Astrocyte (in vitro differentiated cells and primary cell): Measurements from ENCODE around the gene NDUFA11. TPM values are rescaled to one million over a fixed set of nuclear protein-coding genes. Genes with fewer than 3 reads are reported as not detected.

Experiments used
- DNase-seq: peaks from one replicate; pipeline ENCODE4 v3.0.0-alpha.2; 2010; ENCODE audit warnings: low read depth
- FAIRE-seq: peaks from 2 replicates; lab custom pipeline; 2011; peaks lifted over from hg19 to GRCh38; lab: Jason Lieb, UNC
- H2AFZ ChIP-seq: 2 replicates; pipeline ENCODE4 v1.6.0; 2012; ENCODE audit warnings: low read depth, low read length, inconsistent platforms
- H3K27ac ChIP-seq: 2 replicates; pipeline ENCODE4 v1.5.1; 2011; ENCODE audit warnings: low read depth, low read length, inconsistent platforms
- H3K27me3 ChIP-seq: 2 replicates; pipeline ENCODE4 v1.6.0; 2011; ENCODE audit warnings: low read length, inconsistent platforms; ENCODE audit not compliant: insufficient read depth
- H3K36me3 ChIP-seq: 2 replicates; pipeline ENCODE4 v1.5.1; 2011; ENCODE audit warnings: low read length, inconsistent platforms; ENCODE audit not compliant: insufficient read depth
- H3K4me1 ChIP-seq: 2 replicates; pipeline ENCODE4 v1.5.1; 2011; ENCODE audit warnings: low read length, inconsistent platforms; ENCODE audit not compliant: insufficient read depth
- H3K4me2 ChIP-seq: 2 replicates; pipeline ENCODE4 v1.6.0; 2012; ENCODE audit warnings: low read length, inconsistent platforms
- H3K4me3 ChIP-seq: 2 replicates; pipeline ENCODE4 v1.5.1; 2011; ENCODE audit warnings: low read depth, mild to moderate bottlenecking, low read length, inconsistent platforms; ENCODE audit not compliant: insufficient read depth
- H3K79me2 ChIP-seq: 2 replicates; pipeline ENCODE4 v1.6.0; 2012; ENCODE audit warnings: mild to moderate bottlenecking, low read length, inconsistent platforms; ENCODE audit not compliant: insufficient read depth
- H3K9ac ChIP-seq: 2 replicates; pipeline ENCODE4 v1.6.0; 2012; ENCODE audit warnings: mild to moderate bottlenecking, low read length, inconsistent platforms
- H3K9me3 ChIP-seq: 2 replicates; pipeline ENCODE4 v1.5.1; 2012; ENCODE audit warnings: low read depth, mild to moderate bottlenecking, low read length, inconsistent platforms; ENCODE audit not compliant: insufficient read depth
- H4K20me1 ChIP-seq: 2 replicates; pipeline ENCODE4 v1.6.0; 2012; ENCODE audit warnings: low read length, inconsistent platforms; ENCODE audit not compliant: insufficient read depth
- H3K27ac Mint-ChIP-seq: one replicate; pipeline ENCODE4 v1.8.0; 2021; ENCODE audit warnings: mild to moderate bottlenecking, mixed read lengths; ENCODE audit not compliant: unreplicated experiment
- H3K27me3 Mint-ChIP-seq: one replicate; pipeline ENCODE4 v1.8.0; 2021; ENCODE audit warnings: low read depth, mixed read lengths; ENCODE audit not compliant: unreplicated experiment
- H3K36me3 Mint-ChIP-seq: one replicate; pipeline ENCODE4 v1.8.0; 2021; ENCODE audit warnings: low read depth, mixed read lengths; ENCODE audit not compliant: unreplicated experiment
- H3K4me1 Mint-ChIP-seq: one replicate; pipeline ENCODE4 v1.8.0; 2021; ENCODE audit warnings: low read depth, mixed read lengths; ENCODE audit not compliant: unreplicated experiment
- H3K4me3 Mint-ChIP-seq: one replicate; pipeline ENCODE4 v1.8.0; 2021; ENCODE audit warnings: mild to moderate bottlenecking, moderate library complexity, mixed read lengths; ENCODE audit not compliant: unreplicated experiment
- H3K9me3 Mint-ChIP-seq: one replicate; pipeline ENCODE4 v1.8.0; 2021; ENCODE audit warnings: mild to moderate bottlenecking, mixed read lengths; ENCODE audit not compliant: unreplicated experiment
- EZH2 ChIP-seq: IDR thresholded peaks from 2 replicates; pipeline ENCODE4 v1.6.1; 2012; ENCODE audit warnings: mild to moderate bottlenecking, low read length, inconsistent platforms; ENCODE audit not compliant: insufficient read depth
- total RNA-seq: library from RNA; stranded (reverse); gene quantifications from 2 replicates; pipeline ENCODE4 v1.2.1, GENCODE V29; 2021
- TF ChIP-seq, protein P1 (sequence below): IDR thresholded peaks from 2 replicates; pipeline ENCODE4 v1.5.1; 2011; ENCODE audit warnings: low read depth, mild to moderate bottlenecking, inconsistent platforms, low read length, moderate library complexity; ENCODE audit not compliant: insufficient read depth

Gene NDUFA11
- total RNA-seq, 1 donor from 2014 or later, result 286 TPM

GRCh38 chr19:5917431-5918107, 14.0 kb upstream of the NDUFA11 start:
- no peak overlapping the region for H3K4me2 ChIP-seq
- H3K27me3 ChIP-seq, result no peaks in the 10 kb centered on the region
- no peak overlapping the region for H3K4me3 ChIP-seq
- H3K27ac ChIP-seq, result no peak overlapping the region
- H2AFZ ChIP-seq, result no peak overlapping the region
- no peak for TF ChIP-seq EZH2
- TF ChIP-seq, protein P1, sequence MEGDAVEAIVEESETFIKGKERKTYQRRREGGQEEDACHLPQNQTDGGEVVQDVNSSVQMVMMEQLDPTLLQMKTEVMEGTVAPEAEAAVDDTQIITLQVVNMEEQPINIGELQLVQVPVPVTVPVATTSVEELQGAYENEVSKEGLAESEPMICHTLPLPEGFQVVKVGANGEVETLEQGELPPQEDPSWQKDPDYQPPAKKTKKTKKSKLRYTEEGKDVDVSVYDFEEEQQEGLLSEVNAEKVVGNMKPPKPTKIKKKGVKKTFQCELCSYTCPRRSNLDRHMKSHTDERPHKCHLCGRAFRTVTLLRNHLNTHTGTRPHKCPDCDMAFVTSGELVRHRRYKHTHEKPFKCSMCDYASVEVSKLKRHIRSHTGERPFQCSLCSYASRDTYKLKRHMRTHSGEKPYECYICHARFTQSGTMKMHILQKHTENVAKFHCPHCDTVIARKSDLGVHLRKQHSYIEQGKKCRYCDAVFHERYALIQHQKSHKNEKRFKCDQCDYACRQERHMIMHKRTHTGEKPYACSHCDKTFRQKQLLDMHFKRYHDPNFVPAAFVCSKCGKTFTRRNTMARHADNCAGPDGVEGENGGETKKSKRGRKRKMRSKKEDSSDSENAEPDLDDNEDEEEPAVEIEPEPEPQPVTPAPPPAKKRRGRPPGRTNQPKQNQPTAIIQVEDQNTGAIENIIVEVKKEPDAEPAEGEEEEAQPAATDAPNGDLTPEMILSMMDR, result no peak
- Mint-ChIP-seq H3K4me3 (no peak overlapping the region), H3K27me3 (no peaks in the 10 kb centered on the region), H3K4me1 (no peaks in the 10 kb centered on the region), H3K9me3 (no peaks in the 10 kb centered on the region), H3K27ac (no peak overlapping the region), H3K36me3 (peaks cover 8% of the 10 kb centered on the region)
- no peak for FAIRE-seq
- peaks cover 5% of the 10 kb centered on the region for H3K4me1 ChIP-seq
- no peaks in the 10 kb centered on the region for H4K20me1 ChIP-seq
- no peaks in the 10 kb centered on the region for H3K79me2 ChIP-seq
- DNase-seq, result no peak
- peaks cover 11% of the 10 kb centered on the region for H3K36me3 ChIP-seq
- no peaks in the 10 kb centered on the region for H3K9me3 ChIP-seq
- no peak overlapping the region for H3K9ac ChIP-seq

DNA sequence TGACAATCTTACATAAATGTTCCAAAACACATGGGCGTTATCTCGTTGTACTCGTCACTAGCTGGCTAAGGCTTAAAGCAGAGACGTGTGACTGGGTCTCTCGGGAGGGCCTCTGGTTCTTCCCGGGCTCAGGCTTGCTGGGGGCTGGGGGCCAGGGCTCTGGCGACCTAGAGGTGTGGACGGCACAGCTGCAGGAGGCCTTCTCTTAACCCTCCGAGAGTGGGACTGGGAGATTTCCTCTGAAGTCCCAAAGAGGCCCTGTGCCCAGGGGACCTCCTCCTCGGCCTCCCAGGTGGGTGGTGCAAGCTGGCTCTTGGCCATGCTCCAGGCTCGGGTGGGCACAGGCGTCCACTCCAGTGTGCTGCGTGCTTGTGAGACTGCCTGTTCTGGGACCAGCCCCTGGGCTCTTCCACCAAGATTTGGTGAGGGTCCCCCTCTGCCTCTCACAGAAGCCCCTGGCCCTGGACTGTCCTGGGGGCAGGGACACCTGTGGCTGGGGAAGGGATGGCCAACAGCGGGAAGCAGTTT, 12.7 kb upstream of the NDUFA11 start:
- H3K79me2 ChIP-seq, result no peaks in the 10 kb centered on the region
- H3K27ac ChIP-seq, result no peak overlapping the region
- no peaks in the 10 kb centered on the region for H3K9me3 Mint-ChIP-seq
- H4K20me1 ChIP-seq, result no peaks in the 10 kb centered on the region
- H3K4me2 ChIP-seq, result no peak overlapping the region
- no peaks in the 10 kb centered on the region for H3K27me3 Mint-ChIP-seq
- H3K4me3 ChIP-seq, result no peak overlapping the region
- H3K9me3 ChIP-seq, result no peaks in the 10 kb centered on the region
- H2AFZ ChIP-seq, result no peak overlapping the region
- no peaks in the 10 kb centered on the region for H3K27me3 ChIP-seq
- H3K4me3 Mint-ChIP-seq, result no peak overlapping the region
- TF ChIP-seq, protein P1, result no peak
- TF ChIP-seq EZH2, result no peak
- H3K36me3 Mint-ChIP-seq, result peaks cover 3% of the 10 kb centered on the region
- no peak for DNase-seq
- H3K4me1 Mint-ChIP-seq, result no peaks in the 10 kb centered on the region
- H3K27ac Mint-ChIP-seq, result no peak overlapping the region
- H3K4me1 ChIP-seq, result peaks cover 5% of the 10 kb centered on the region
- peaks cover 9% of the 10 kb centered on the region for H3K36me3 ChIP-seq
- no peak for FAIRE-seq
- H3K9ac ChIP-seq, result no peak overlapping the region

DNA sequence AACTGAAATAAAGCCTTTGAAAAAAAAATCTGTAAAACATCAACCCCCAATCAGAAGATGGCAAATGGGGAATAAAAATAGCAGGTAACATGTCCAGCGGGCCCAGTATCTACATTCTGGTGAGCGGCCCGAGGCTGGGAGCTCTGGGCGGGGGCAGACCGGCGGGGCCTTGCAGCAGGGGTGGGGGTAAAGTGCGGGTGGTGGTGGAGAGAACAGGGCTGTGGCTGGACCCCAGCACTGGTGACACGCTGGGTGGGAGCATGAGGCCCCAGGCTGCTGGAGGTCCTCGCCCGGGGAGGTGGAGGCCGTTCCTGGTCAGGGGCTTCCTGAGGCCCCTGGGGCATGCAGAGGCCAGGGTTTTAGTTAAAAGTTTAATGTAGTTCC, 12.2 kb upstream of the NDUFA11 start:
- no peak overlapping the region for H3K27ac Mint-ChIP-seq
- DNase-seq (no peak), FAIRE-seq (no peak)
- H2AFZ ChIP-seq, result no peak overlapping the region
- H4K20me1 ChIP-seq, result no peaks in the 10 kb centered on the region
- H3K27ac ChIP-seq, result no peak overlapping the region
- no peaks in the 10 kb centered on the region for H3K9me3 Mint-ChIP-seq
- TF ChIP-seq EZH2, result no peak
- TF ChIP-seq, protein P1, result no peak
- H3K27me3 ChIP-seq, result no peaks in the 10 kb centered on the region
- no peaks in the 10 kb centered on the region for H3K27me3 Mint-ChIP-seq
- no peaks in the 10 kb centered on the region for H3K4me1 Mint-ChIP-seq
- H3K9ac ChIP-seq, result no peak overlapping the region
- H3K36me3 ChIP-seq, result peaks cover 9% of the 10 kb centered on the region
- H3K4me3 ChIP-seq, result no peak overlapping the region
- H3K4me2 ChIP-seq, result no peak overlapping the region
- no peaks in the 10 kb centered on the region for H3K9me3 ChIP-seq
- H3K4me3 Mint-ChIP-seq, result no peak overlapping the region
- H3K4me1 ChIP-seq, result peaks cover 5% of the 10 kb centered on the region
- H3K36me3 Mint-ChIP-seq, result peaks cover 3% of the 10 kb centered on the region
- H3K79me2 ChIP-seq, result no peaks in the 10 kb centered on the region
